Uterus (tissue), 2 donors: Measurements from ENCODE around the gene IL18BP.

ENCODE experiments used
- POLR2A ChIP-seq, 2 donors: fragments of 450-650 bp; IDR thresholded peaks; one replicate each; pipeline ENCODE4 v1.6.1; 2016; ENCODE audit warnings: antibody characterized with exemption in 2 of 2, mild to moderate bottlenecking in 1 of 2, moderate library complexity in 1 of 2
- TF ChIP-seq, protein P1 (sequence below), 4 experiments: fragments of 200-600 bp in 2 of 4; fragments of 450-650 bp in 2 of 4; sonication (generic) in 2 of 4; IDR thresholded peaks; one replicate each; pipeline ENCODE4 v1.5.1; 2016 to 2019; ENCODE audit warnings: antibody characterized with exemption in 4 of 4, mild to moderate bottlenecking in 2 of 4, moderate library complexity in 1 of 4

DNA sequence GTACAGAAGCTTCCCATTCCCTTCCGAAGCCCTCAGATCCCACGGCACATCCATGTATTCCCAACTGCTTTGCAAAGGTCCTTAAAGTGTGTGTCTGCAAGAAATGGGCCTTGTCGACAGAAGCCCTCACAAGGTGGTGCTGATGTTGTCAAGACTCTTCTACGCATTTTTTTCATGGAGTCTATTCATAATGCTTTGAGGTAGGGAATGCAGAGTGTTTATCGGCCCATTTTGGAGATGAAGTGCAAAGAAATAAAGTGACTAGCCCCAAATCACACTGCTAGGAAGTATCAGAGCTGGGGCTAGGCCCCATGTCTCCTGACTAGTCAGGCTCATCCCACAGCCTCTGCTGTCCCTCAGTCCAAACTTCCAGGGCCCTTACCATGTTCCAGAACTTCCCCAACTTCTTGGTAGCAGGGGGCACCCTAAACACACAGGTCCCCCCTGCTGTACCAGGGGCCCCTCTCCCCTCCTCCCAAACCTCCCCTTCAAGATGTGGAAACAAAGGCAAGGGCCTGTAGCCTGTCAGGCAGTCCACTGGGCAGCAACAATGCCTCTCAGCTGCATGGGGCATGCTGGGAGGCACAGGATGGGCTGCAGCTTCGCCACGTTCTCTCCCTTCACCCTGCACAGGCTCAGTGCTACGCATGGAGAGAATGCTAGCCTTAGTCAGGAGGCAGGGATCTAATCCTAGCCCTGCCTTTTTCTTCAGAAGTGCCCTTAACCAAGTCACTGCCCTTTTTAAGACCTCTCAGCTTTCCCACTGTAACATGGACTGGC lies 7.8 kb downstream of the IL18BP start:
- TF ChIP-seq, protein P1, sequence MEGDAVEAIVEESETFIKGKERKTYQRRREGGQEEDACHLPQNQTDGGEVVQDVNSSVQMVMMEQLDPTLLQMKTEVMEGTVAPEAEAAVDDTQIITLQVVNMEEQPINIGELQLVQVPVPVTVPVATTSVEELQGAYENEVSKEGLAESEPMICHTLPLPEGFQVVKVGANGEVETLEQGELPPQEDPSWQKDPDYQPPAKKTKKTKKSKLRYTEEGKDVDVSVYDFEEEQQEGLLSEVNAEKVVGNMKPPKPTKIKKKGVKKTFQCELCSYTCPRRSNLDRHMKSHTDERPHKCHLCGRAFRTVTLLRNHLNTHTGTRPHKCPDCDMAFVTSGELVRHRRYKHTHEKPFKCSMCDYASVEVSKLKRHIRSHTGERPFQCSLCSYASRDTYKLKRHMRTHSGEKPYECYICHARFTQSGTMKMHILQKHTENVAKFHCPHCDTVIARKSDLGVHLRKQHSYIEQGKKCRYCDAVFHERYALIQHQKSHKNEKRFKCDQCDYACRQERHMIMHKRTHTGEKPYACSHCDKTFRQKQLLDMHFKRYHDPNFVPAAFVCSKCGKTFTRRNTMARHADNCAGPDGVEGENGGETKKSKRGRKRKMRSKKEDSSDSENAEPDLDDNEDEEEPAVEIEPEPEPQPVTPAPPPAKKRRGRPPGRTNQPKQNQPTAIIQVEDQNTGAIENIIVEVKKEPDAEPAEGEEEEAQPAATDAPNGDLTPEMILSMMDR (IDR thresholded peaks at IDR 0.05), result no peak
- TF ChIP-seq POLR2A (IDR thresholded peaks at IDR 0.05), result no peak
